Measurements from ENCODE around the gene CTTNBP2.

Gene CTTNBP2

GRCh38 chr7:117808910-117809705 lies 64.1 kb downstream of the CTTNBP2 start:
- Histone ChIP-seq H3K4ac (ENCODE audit: low read depth, low read length) (no peak overlapping the region), H2AFZ (ENCODE audit: insufficient read depth, low read length, poor library complexity) (no peak overlapping the region), H3K36me3 (ENCODE audit: control insufficient read depth in 1 of 2, insufficient read depth in 2 of 2, low read length in 2 of 2) (peaks cover 2% of the 10 kb centered on the region in 2 experiments), H3K14ac (ENCODE audit: low read length) (no peak overlapping the region), H2BK5ac (ENCODE audit: low read depth, low read length, poor library complexity) (no peak overlapping the region), H4K91ac (ENCODE audit: low read depth, low read length) (no peak overlapping the region), H2BK120ac (ENCODE audit: insufficient read depth, low read length, poor library complexity) (no peak overlapping the region), H3K23ac (ENCODE audit: low read length) (no peak overlapping the region), H3K4me3 (ENCODE audit: low read depth, low read length) (no peak overlapping the region), H4K12ac (ENCODE audit: low read depth, low read length) (no peak overlapping the region), H3K18ac (ENCODE audit: low read length) (no peak overlapping the region), H3K27me3 (ENCODE audit: insufficient read depth, low read length) (no peaks in the 10 kb centered on the region), H3K79me2 (ENCODE audit: control insufficient read depth, insufficient read depth, low read length, poor library complexity) (no peaks in the 10 kb centered on the region), H2BK12ac (ENCODE audit: low read length) (no peak overlapping the region), H3K79me1 (ENCODE audit: low read length) (no peaks in the 10 kb centered on the region), H4K8ac (ENCODE audit: low read depth, low read length) (no peak overlapping the region), H3K4me2 (ENCODE audit: low read length) (no peak overlapping the region), H3K27ac (ENCODE audit: low read depth, low read length) (no peak overlapping the region), H3K9ac (ENCODE audit: low read length) (no peak overlapping the region), H2AK5ac (ENCODE audit: low read length) (no peak overlapping the region), H3K4me1 (ENCODE audit: control insufficient read depth in 1 of 2, insufficient read depth in 2 of 2, low read length in 2 of 2) (peaks cover 3 to 9% of the 10 kb centered on the region in 2 experiments), H3K9me3 (ENCODE audit: insufficient read depth, low read depth, low read length) (no peaks in the 10 kb centered on the region)
- no CpG with 5 or more reads among the region's 2 CpGs for WGBS (ENCODE audit: extremely low coverage, insufficient coverage, insufficient read length)
- DNase-seq, result no peak

DNA sequence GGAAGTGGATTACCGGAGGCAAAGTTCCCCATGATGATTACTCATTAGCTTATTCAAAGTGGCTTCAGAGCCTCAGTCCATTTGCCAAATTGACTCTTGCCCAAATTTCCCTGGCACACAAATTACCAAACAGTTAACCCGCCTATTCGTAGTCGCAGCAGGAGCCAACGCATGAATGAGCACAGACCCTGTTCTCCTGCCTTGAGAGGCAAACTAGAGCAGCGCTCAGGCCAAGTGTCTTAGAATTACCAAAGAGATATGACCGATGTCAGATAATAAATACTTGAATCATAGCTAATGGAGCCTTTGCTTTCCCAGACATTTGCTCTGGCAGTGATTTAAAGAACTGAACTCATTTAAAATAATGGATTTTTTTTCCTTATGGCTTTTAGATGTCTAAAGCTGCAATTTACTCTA lies 64.9 kb downstream of the CTTNBP2 start:
- Histone ChIP-seq H3K14ac (ENCODE audit: low read length) (no peak overlapping the region), H4K8ac (ENCODE audit: low read depth, low read length) (no peak overlapping the region), H3K4ac (ENCODE audit: low read depth, low read length) (no peak overlapping the region), H2BK12ac (ENCODE audit: low read length) (no peak overlapping the region), H3K18ac (ENCODE audit: low read length) (no peak overlapping the region), H2AFZ (ENCODE audit: insufficient read depth, low read length, poor library complexity) (no peak overlapping the region), H3K4me1 (ENCODE audit: control insufficient read depth in 1 of 2, insufficient read depth in 2 of 2, low read length in 2 of 2) (peaks cover 6 to 12% of the 10 kb centered on the region in 2 experiments), H3K36me3 (ENCODE audit: control insufficient read depth in 1 of 2, insufficient read depth in 2 of 2, low read length in 2 of 2) (peaks cover 2% of the 10 kb centered on the region in 2 experiments), H4K12ac (ENCODE audit: low read depth, low read length) (no peak overlapping the region), H4K91ac (ENCODE audit: low read depth, low read length) (no peak overlapping the region), H3K9me3 (ENCODE audit: insufficient read depth, low read depth, low read length) (no peaks in the 10 kb centered on the region), H3K79me1 (ENCODE audit: low read length) (peaks cover 3% of the 10 kb centered on the region), H2AK5ac (ENCODE audit: low read length) (no peak overlapping the region), H3K79me2 (ENCODE audit: control insufficient read depth, insufficient read depth, low read length, poor library complexity) (no peaks in the 10 kb centered on the region), H3K9ac (ENCODE audit: low read length) (no peak overlapping the region), H3K23ac (ENCODE audit: low read length) (no peak overlapping the region), H3K4me3 (ENCODE audit: low read depth, low read length) (no peak overlapping the region), H3K27me3 (ENCODE audit: insufficient read depth, low read length) (no peaks in the 10 kb centered on the region), H3K27ac (ENCODE audit: low read depth, low read length) (no peak overlapping the region), H3K4me2 (ENCODE audit: low read length) (no peak overlapping the region), H2BK120ac (ENCODE audit: insufficient read depth, low read length, poor library complexity) (no peak overlapping the region), H2BK5ac (ENCODE audit: low read depth, low read length, poor library complexity) (no peak overlapping the region)
- WGBS (ENCODE audit: extremely low coverage, insufficient coverage, insufficient read length), result no CpG with 5 or more reads among the region's 7 CpGs
- no peak for DNase-seq

DNA sequence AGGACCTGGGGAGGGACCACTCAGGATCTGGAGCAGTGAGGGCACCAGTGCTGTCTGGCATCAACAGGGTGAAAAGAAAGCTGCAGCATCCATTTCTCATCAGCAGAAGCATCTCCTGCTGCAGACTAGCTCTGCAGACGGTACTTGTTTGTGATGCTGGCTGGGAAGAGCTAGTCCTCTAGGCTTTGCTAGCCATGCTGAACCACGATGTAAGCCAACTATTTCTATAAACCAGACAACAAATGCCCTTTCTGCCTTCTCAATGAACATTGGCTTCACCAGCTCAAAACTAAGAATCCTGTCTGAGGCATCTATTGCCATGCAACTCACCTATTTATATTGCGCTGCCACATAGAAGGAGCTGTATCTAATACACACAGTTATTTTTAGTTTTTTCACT lies 65.6 kb downstream of the CTTNBP2 start:
- no peak overlapping the region for H3K4me3 ChIP-seq (ENCODE audit: low read depth, low read length)
- peaks cover 6 to 12% of the 10 kb centered on the region in 2 experiments for H3K4me1 ChIP-seq (ENCODE audit: control insufficient read depth in 1 of 2, insufficient read depth in 2 of 2, low read length in 2 of 2)
- peaks cover 2% of the 10 kb centered on the region in 2 experiments for H3K36me3 ChIP-seq (ENCODE audit: control insufficient read depth in 1 of 2, insufficient read depth in 2 of 2, low read length in 2 of 2)
- H3K9ac ChIP-seq (ENCODE audit: low read length), result no peak overlapping the region
- no peak overlapping the region for H3K27ac ChIP-seq (ENCODE audit: low read depth, low read length)
- no peak overlapping the region for H2AFZ ChIP-seq (ENCODE audit: insufficient read depth, low read length, poor library complexity)
- peaks cover 3% of the 10 kb centered on the region for H3K79me1 ChIP-seq (ENCODE audit: low read length)
- no peak overlapping the region for H3K4ac ChIP-seq (ENCODE audit: low read depth, low read length)
- no peak overlapping the region for H3K23ac ChIP-seq (ENCODE audit: low read length)
- no peak overlapping the region for H3K4me2 ChIP-seq (ENCODE audit: low read length)
- no peaks in the 10 kb centered on the region for H3K27me3 ChIP-seq (ENCODE audit: insufficient read depth, low read length)
- H2BK120ac ChIP-seq (ENCODE audit: insufficient read depth, low read length, poor library complexity), result no peak overlapping the region
- no peak overlapping the region for H4K91ac ChIP-seq (ENCODE audit: low read depth, low read length)
- no peak overlapping the region for H2BK12ac ChIP-seq (ENCODE audit: low read length)
- no peaks in the 10 kb centered on the region for H3K79me2 ChIP-seq (ENCODE audit: control insufficient read depth, insufficient read depth, low read length, poor library complexity)
- no peak overlapping the region for H3K14ac ChIP-seq (ENCODE audit: low read length)
- DNase-seq, result no peak
- WGBS (ENCODE audit: extremely low coverage, insufficient coverage, insufficient read length), result no CpG with 5 or more reads among the region's 3 CpGs
- no peak overlapping the region for H4K12ac ChIP-seq (ENCODE audit: low read depth, low read length)
- no peak overlapping the region for H2BK5ac ChIP-seq (ENCODE audit: low read depth, low read length, poor library complexity)
- no peak overlapping the region for H4K8ac ChIP-seq (ENCODE audit: low read depth, low read length)
- H3K9me3 ChIP-seq (ENCODE audit: insufficient read depth, low read depth, low read length), result no peaks in the 10 kb centered on the region
- no peak overlapping the region for H3K18ac ChIP-seq (ENCODE audit: low read length)
- no peak overlapping the region for H2AK5ac ChIP-seq (ENCODE audit: low read length)

- no CpG with 5 or more reads among the region's 5 CpGs for WGBS (ENCODE audit: extremely low coverage, insufficient coverage, insufficient read length)
- no peak overlapping the region for H3K14ac ChIP-seq (ENCODE audit: low read length)
- H2BK12ac ChIP-seq (ENCODE audit: low read length), result no peak overlapping the region
- no peak overlapping the region for H2AFZ ChIP-seq (ENCODE audit: insufficient read depth, low read length, poor library complexity)
- H4K91ac ChIP-seq (ENCODE audit: low read depth, low read length), result no peak overlapping the region
- no peak overlapping the region for H3K27ac ChIP-seq (ENCODE audit: low read depth, low read length)
- no peak overlapping the region for H3K9ac ChIP-seq (ENCODE audit: low read length)
- peaks cover 3% of the 10 kb centered on the region for H3K79me1 ChIP-seq (ENCODE audit: low read length)
- no peaks in the 10 kb centered on the region for H3K9me3 ChIP-seq (ENCODE audit: insufficient read depth, low read depth, low read length)
- no peaks in the 10 kb centered on the region for H3K79me2 ChIP-seq (ENCODE audit: control insufficient read depth, insufficient read depth, low read length, poor library complexity)
- no peaks in the 10 kb centered on the region for H3K27me3 ChIP-seq (ENCODE audit: insufficient read depth, low read length)
- H3K23ac ChIP-seq (ENCODE audit: low read length), result no peak overlapping the region
- H3K4ac ChIP-seq (ENCODE audit: low read depth, low read length), result no peak overlapping the region
- H4K8ac ChIP-seq (ENCODE audit: low read depth, low read length), result no peak overlapping the region
- no peak overlapping the region for H2AK5ac ChIP-seq (ENCODE audit: low read length)
- H3K4me3 ChIP-seq (ENCODE audit: low read depth, low read length), result no peak overlapping the region
- H3K4me1 ChIP-seq (ENCODE audit: control insufficient read depth in 1 of 2, insufficient read depth in 2 of 2, low read length in 2 of 2), result peaks cover 6 to 9% of the 10 kb centered on the region in 2 experiments
- H2BK120ac ChIP-seq (ENCODE audit: insufficient read depth, low read length, poor library complexity), result no peak overlapping the region
- no peak overlapping the region for H2BK5ac ChIP-seq (ENCODE audit: low read depth, low read length, poor library complexity)
- no peak overlapping the region for H4K12ac ChIP-seq (ENCODE audit: low read depth, low read length)
- DNase-seq, result no peak
- H3K4me2 ChIP-seq (ENCODE audit: low read length), result no peak overlapping the region
- H3K36me3 ChIP-seq (ENCODE audit: control insufficient read depth in 1 of 2, insufficient read depth in 2 of 2, low read length in 2 of 2), result peaks cover 2% of the 10 kb centered on the region in 2 experiments
- H3K18ac ChIP-seq (ENCODE audit: low read length), result no peak overlapping the region
Measured at GRCh38 chr7:117806011-117806410, 67.2 kb downstream of the CTTNBP2 start.

Measured in trophoblast cell (in vitro differentiated cells and primary cell).